ENCODE data around the gene LRRN4.

GRCh38 chr20:6057139-6057538, 3.3 kb upstream of the LRRN4 start:
- TF ChIP-seq CTCF (IDR thresholded peaks at IDR 0.05) (no peak), POLR2A (IDR thresholded peaks at IDR 0.05) (no peak), EP300 (IDR thresholded peaks at IDR 0.05) (no peak)

All from stomach (tissue), 4 donors.